GM23338 (cell line): Measurements from ENCODE around the gene ZC3H12C. TPM values are rescaled to one million over a fixed set of nuclear protein-coding genes. Genes with fewer than 3 reads are reported as not detected.
A peak's percentile ranks its signal among the peaks of the same experiment; 100 is the strongest.

Experiments used
- ATAC-seq: fragments of 200-7000 bp; cut with Tn5 transposase; 3 replicates; pipeline ENCODE4 v1.9.1; 2020
- DNase-seq: peaks from one replicate; pipeline ENCODE4 v3.0.0-alpha.2; 2015; ENCODE audit warnings: low spot score
- H2AFZ ChIP-seq: fragments of 200-600 bp; sonication (generic); 2 replicates; pipeline ENCODE4 v1.8.0; 2016; ENCODE audit warnings: antibody characterized with exemption, mild to moderate bottlenecking, moderate library complexity
- H3F3A ChIP-seq: fragments of 200-600 bp; sonication (generic); replicated peaks from 2 replicates; pipeline ENCODE4 v1.8.0; 2017; ENCODE audit warnings: antibody characterized with exemption, mixed run types, low read depth
- H3K27ac ChIP-seq: fragments of 200-600 bp; sonication (generic); 2 replicates; pipeline ENCODE4 v1.6.1; 2016; ENCODE audit warnings: low read depth
- H3K27me3 ChIP-seq: fragments of 200-600 bp; sonication (generic); 2 replicates; pipeline ENCODE4 v1.8.0; 2016; ENCODE audit warnings: mild to moderate bottlenecking, mixed run types, moderate library complexity; ENCODE audit not compliant: insufficient read depth
- H3K36me3 ChIP-seq: fragments of 200-600 bp; sonication (generic); 2 replicates; pipeline ENCODE4 v1.8.0; 2016; ENCODE audit warnings: mild to moderate bottlenecking; ENCODE audit not compliant: insufficient read depth
- H3K4me1 ChIP-seq: fragments of 200-600 bp; sonication (generic); 2 replicates; pipeline ENCODE4 v1.8.0; 2016; ENCODE audit warnings: mild to moderate bottlenecking, moderate library complexity; ENCODE audit not compliant: insufficient read depth
- H3K4me2 ChIP-seq: fragments of 200-600 bp; sonication (generic); 2 replicates; pipeline ENCODE4 v1.7.1; 2017; ENCODE audit warnings: mixed run types
- H3K4me3 ChIP-seq: fragments of 200-600 bp; sonication (generic); 2 replicates; pipeline ENCODE4 v1.6.1; 2016; ENCODE audit warnings: mixed run types
- H3K79me2 ChIP-seq: fragments of 200-600 bp; sonication (generic); replicated peaks from 2 replicates; pipeline ENCODE4 v1.8.0; 2017; ENCODE audit warnings: mild to moderate bottlenecking; ENCODE audit not compliant: insufficient read depth
- H3K9me2 ChIP-seq: fragments of 200-600 bp; sonication (generic); 2 replicates; pipeline ENCODE4 v1.8.0; 2017; ENCODE audit not compliant: insufficient read depth
- H4K20me1 ChIP-seq: fragments of 200-600 bp; sonication (generic); replicated peaks from 2 replicates; pipeline ENCODE4 v1.8.0; 2017; ENCODE audit warnings: mild to moderate bottlenecking; ENCODE audit not compliant: insufficient read depth
- H3K27ac Mint-ChIP-seq: 2 replicates; pipeline ENCODE4 v1.8.0; 2020; ENCODE audit warnings: inconsistent platforms, mild to moderate bottlenecking, moderate library complexity, mixed read lengths
- H3K27me3 Mint-ChIP-seq: 3 replicates; pipeline ENCODE4 v1.8.0; 2022; ENCODE audit warnings: low read depth, mild to moderate bottlenecking, moderate library complexity, mixed read lengths, inconsistent platforms; ENCODE audit not compliant: insufficient read depth, poor library complexity
- H3K36me3 Mint-ChIP-seq: 3 replicates; pipeline ENCODE4 v1.8.0; 2021; ENCODE audit warnings: low read depth, mild to moderate bottlenecking, inconsistent platforms, moderate library complexity, mixed read lengths
- H3K4me1 Mint-ChIP-seq: 3 replicates; pipeline ENCODE4 v1.8.0; 2020; ENCODE audit warnings: mild to moderate bottlenecking, inconsistent platforms, mixed read lengths
- H3K4me3 Mint-ChIP-seq: 3 replicates; pipeline ENCODE4 v1.8.0; 2021; ENCODE audit warnings: moderate library complexity, mild to moderate bottlenecking, inconsistent platforms, mixed read lengths
- H3K9me3 Mint-ChIP-seq: 3 replicates; pipeline ENCODE4 v1.8.0; 2020; ENCODE audit warnings: moderate library complexity, mild to moderate bottlenecking, inconsistent platforms, mixed read lengths
- CREB1 ChIP-seq: fragments of 250-450 bp; sonication (Bioruptor Pico); IDR thresholded peaks from 2 replicates; pipeline ENCODE4 v1.5.0; 2020; ENCODE audit warnings: low read depth, mild to moderate bottlenecking, moderate library complexity
- ETS1 ChIP-seq: IDR thresholded peaks from 2 replicates; pipeline ENCODE4 v1.6.1; 2016; ENCODE audit warnings: antibody characterized with exemption
- EZH2 ChIP-seq: fragments of 200-600 bp; sonication (generic); IDR thresholded peaks from one replicate; pipeline ENCODE4 v1.8.0; 2017; ENCODE audit warnings: antibody characterized with exemption, mild to moderate bottlenecking, low read depth; ENCODE audit not compliant: unreplicated experiment
- EZH2phosphoT487 ChIP-seq: fragments of 200-600 bp; sonication (generic); IDR thresholded peaks from one replicate; pipeline ENCODE4 v1.8.1; 2018; ENCODE audit warnings: antibody characterized with exemption; ENCODE audit not compliant: unreplicated experiment
- JUNB ChIP-seq: IDR thresholded peaks from one replicate; pipeline ENCODE4 v1.6.1; 2016; ENCODE audit warnings: antibody characterized with exemption; ENCODE audit not compliant: unreplicated experiment
- POLR2AphosphoS5 ChIP-seq: IDR thresholded peaks from 2 replicates; pipeline ENCODE4 v1.6.1; 2016; ENCODE audit warnings: antibody characterized with exemption, low read depth
- STAT1 ChIP-seq: IDR thresholded peaks from one replicate; pipeline ENCODE4 v1.6.1; 2016; ENCODE audit warnings: antibody characterized with exemption; ENCODE audit not compliant: unreplicated experiment
- ZNF114 ChIP-seq: fragments of 250-450 bp; sonication (Bioruptor Pico); IDR thresholded peaks from 2 replicates; pipeline ENCODE4 v1.5.0; 2020; ENCODE audit warnings: mild to moderate bottlenecking, moderate library complexity
- ZNF331 ChIP-seq: fragments of 250-450 bp; sonication (Bioruptor Pico); IDR thresholded peaks from 2 replicates; pipeline ENCODE4 v1.5.0; 2020; ENCODE audit warnings: low read depth, mild to moderate bottlenecking, moderate library complexity
- polyA plus RNA-seq: library from polyadenylated mRNA; unstranded; fragments of >200 nt; fragmentation: Nextera tagmentation; extraction: Ambion mirVana; gene quantifications from 2 replicates; pipeline ENCODE4 v1.2.1, GENCODE V29; 2016
- total RNA-seq: library from RNA; depleted of rRNA; stranded (reverse); fragments of >200 nt; shearing (Covaris generic); gene quantifications from 2 replicates; pipeline ENCODE4 v1.2.3, GENCODE V29; 2014
- TF ChIP-seq, protein P1 (sequence below): IDR thresholded peaks from one replicate; pipeline ENCODE4 v1.6.1; 2018; ENCODE audit warnings: antibody characterized with exemption; ENCODE audit not compliant: unreplicated experiment
- TF ChIP-seq, protein P2 (sequence below), 2 experiments: fragments of 200-600 bp in 1 of 2; sonication (generic) in 1 of 2; conservative IDR thresholded peaks; 2 replicates each; pipeline versions ENCODE4 v1.5.1 to v1.6.1; 2016 to 2017; ENCODE audit warnings: antibody characterized with exemption in 2 of 2, low read depth in 2 of 2, mild to moderate bottlenecking in 2 of 2, moderate library complexity in 1 of 2

ZC3H12C gene
- total and polyA plus RNA-seq, 2 experiments from 2014 or later = 0.55 to 2.4 TPM

DNA sequence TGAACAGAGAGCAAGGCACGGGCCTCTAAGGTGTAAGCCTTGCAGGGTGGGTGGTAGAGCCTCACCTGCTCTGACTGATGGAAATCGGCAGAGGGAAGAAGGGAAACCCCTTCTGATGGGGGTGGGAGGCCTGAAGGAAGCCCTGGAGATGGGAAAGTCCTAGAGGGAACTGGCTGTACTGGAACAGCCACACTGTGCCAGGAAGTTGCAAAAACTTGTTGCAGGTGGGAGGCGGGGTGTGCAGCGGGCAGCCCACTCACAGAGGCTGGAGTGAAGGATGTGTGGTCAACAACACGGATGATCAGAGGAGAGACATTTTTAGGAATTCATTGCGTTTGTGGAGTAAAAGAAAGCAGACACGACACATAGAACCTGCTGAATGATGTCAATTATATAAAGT is 91.3 kb downstream of the ZC3H12C start (continued):
- TF ChIP-seq, protein P1, sequence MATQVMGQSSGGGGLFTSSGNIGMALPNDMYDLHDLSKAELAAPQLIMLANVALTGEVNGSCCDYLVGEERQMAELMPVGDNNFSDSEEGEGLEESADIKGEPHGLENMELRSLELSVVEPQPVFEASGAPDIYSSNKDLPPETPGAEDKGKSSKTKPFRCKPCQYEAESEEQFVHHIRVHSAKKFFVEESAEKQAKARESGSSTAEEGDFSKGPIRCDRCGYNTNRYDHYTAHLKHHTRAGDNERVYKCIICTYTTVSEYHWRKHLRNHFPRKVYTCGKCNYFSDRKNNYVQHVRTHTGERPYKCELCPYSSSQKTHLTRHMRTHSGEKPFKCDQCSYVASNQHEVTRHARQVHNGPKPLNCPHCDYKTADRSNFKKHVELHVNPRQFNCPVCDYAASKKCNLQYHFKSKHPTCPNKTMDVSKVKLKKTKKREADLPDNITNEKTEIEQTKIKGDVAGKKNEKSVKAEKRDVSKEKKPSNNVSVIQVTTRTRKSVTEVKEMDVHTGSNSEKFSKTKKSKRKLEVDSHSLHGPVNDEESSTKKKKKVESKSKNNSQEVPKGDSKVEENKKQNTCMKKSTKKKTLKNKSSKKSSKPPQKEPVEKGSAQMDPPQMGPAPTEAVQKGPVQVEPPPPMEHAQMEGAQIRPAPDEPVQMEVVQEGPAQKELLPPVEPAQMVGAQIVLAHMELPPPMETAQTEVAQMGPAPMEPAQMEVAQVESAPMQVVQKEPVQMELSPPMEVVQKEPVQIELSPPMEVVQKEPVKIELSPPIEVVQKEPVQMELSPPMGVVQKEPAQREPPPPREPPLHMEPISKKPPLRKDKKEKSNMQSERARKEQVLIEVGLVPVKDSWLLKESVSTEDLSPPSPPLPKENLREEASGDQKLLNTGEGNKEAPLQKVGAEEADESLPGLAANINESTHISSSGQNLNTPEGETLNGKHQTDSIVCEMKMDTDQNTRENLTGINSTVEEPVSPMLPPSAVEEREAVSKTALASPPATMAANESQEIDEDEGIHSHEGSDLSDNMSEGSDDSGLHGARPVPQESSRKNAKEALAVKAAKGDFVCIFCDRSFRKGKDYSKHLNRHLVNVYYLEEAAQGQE = no peak

- H3K27ac ChIP-seq = no peak overlapping the region
- Mint-ChIP-seq H3K4me1 (peaks cover 26% of the 10 kb centered on the region), H3K36me3 (no peaks in the 10 kb centered on the region), H3K9me3 (peaks cover 4% of the 10 kb centered on the region; the same call in 1 of the 3 replicates), H3K27me3 (peaks cover 16% of the 10 kb centered on the region), H3K4me3 (no peak overlapping the region), H3K27ac (no peak overlapping the region)
- H2AFZ ChIP-seq = no peak overlapping the region; the same call in 1 of the 2 replicates
- no peaks in the 10 kb centered on the region for H4K20me1 ChIP-seq
- no peak for ATAC-seq
- no peak for DNase-seq
- TF ChIP-seq ETS1 = no peak
- no peaks in the 10 kb centered on the region for H3K79me2 ChIP-seq
- H3K9me2 ChIP-seq = peaks cover 5% of the 10 kb centered on the region; the same call in 1 of the 2 replicates
- H3K4me1 ChIP-seq = peaks cover 18% of the 10 kb centered on the region
- H3K36me3 ChIP-seq = no peaks in the 10 kb centered on the region
- H3K4me3 ChIP-seq = no peak overlapping the region
- H3K4me2 ChIP-seq = 0 out of 2 replicates have a peak overlapping the region, but pooled peaks have one; percentile 55
- no peaks in the 10 kb centered on the region for H3K27me3 ChIP-seq
- H3F3A ChIP-seq = no peaks in the 10 kb centered on the region
Observed at GRCh38 chr11:110185121-110185591, 92.0 kb downstream of the ZC3H12C start.

- no peaks in the 10 kb centered on the region for H3K36me3 ChIP-seq
- no peaks in the 10 kb centered on the region for H3K36me3 Mint-ChIP-seq
- no peak overlapping the region for H3K27ac ChIP-seq
- no peak for DNase-seq
- no peaks in the 10 kb centered on the region for H3F3A ChIP-seq
- peaks cover 5% of the 10 kb centered on the region; the same call in 1 of the 2 replicates for H3K9me2 ChIP-seq
- TF ChIP-seq ZNF114 (CRISPR knock-in tag) = no peak
- no peak for TF ChIP-seq EZH2phosphoT487
- no peak for TF ChIP-seq STAT1
- TF ChIP-seq ZNF331 (CRISPR knock-in tag) = no peak
- TF ChIP-seq, protein P2, sequence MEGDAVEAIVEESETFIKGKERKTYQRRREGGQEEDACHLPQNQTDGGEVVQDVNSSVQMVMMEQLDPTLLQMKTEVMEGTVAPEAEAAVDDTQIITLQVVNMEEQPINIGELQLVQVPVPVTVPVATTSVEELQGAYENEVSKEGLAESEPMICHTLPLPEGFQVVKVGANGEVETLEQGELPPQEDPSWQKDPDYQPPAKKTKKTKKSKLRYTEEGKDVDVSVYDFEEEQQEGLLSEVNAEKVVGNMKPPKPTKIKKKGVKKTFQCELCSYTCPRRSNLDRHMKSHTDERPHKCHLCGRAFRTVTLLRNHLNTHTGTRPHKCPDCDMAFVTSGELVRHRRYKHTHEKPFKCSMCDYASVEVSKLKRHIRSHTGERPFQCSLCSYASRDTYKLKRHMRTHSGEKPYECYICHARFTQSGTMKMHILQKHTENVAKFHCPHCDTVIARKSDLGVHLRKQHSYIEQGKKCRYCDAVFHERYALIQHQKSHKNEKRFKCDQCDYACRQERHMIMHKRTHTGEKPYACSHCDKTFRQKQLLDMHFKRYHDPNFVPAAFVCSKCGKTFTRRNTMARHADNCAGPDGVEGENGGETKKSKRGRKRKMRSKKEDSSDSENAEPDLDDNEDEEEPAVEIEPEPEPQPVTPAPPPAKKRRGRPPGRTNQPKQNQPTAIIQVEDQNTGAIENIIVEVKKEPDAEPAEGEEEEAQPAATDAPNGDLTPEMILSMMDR (conservative IDR thresholded peaks at IDR 0.05; ENCODE audit: low read depth in 2 of 2) = no peak
- TF ChIP-seq EZH2 = no peak
- TF ChIP-seq POLR2AphosphoS5 = no peak
- no peak for TF ChIP-seq CREB1 (CRISPR knock-in tag)
- no peak for TF ChIP-seq ETS1
- TF ChIP-seq JUNB = no peak
- H4K20me1 ChIP-seq = no peaks in the 10 kb centered on the region
- H3K27me3 Mint-ChIP-seq = peaks cover 12% of the 10 kb centered on the region
- peaks cover 18% of the 10 kb centered on the region for H3K4me1 ChIP-seq
- H3K4me3 Mint-ChIP-seq = no peak overlapping the region
- H3K4me2 ChIP-seq = peak overlapping the region; percentile 55
- H3K27ac Mint-ChIP-seq = no peak overlapping the region
- no peaks in the 10 kb centered on the region for H3K27me3 ChIP-seq
- no peaks in the 10 kb centered on the region for H3K79me2 ChIP-seq
- H2AFZ ChIP-seq = no peak overlapping the region; the same call in 1 of the 2 replicates
- ATAC-seq = peak; percentile 60
- H3K4me3 ChIP-seq = no peak overlapping the region
- peaks cover 3% of the 10 kb centered on the region; the same call in 1 of the 3 replicates for H3K9me3 Mint-ChIP-seq
- H3K4me1 Mint-ChIP-seq = peaks cover 26% of the 10 kb centered on the region
Observed at GRCh38 chr11:110185599-110185998, 92.4 kb downstream of the ZC3H12C start.
